ENCODE data around the gene PHF21B.
A peak's percentile ranks its signal among the peaks of the same experiment; 100 is the strongest.

PHF21B gene

DNA sequence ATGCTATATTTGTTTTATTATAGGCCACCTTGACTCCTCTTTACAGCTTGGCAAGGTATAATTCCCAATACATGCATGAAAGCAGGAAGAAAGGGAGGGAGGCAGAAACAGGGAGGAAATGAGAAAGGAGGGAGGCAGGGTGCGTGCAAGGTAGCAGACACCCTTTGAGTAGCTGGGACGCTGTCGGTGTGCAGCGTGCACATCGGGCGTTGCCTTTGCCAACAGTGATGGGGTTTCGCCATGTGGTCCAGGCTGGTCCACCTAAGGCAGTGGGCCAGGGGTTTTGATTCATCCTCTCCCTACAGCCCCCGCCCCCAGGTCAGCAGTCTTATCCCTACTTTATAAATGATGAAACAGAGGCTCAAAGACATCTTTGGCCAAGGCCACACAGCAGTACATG lies 25.0 kb upstream of the PHF21B start:
- no peaks in the 10 kb centered on the region for H3K36me3 ChIP-seq (replicated peaks)
- in situ Hi-C loops (cut with MboI; ENCODE audit: low sequenced_read_pairs): no loop called here
- H3K27me3 ChIP-seq (ENCODE audit: low read depth): peaks cover 12% of the 10 kb centered on the region

DNA sequence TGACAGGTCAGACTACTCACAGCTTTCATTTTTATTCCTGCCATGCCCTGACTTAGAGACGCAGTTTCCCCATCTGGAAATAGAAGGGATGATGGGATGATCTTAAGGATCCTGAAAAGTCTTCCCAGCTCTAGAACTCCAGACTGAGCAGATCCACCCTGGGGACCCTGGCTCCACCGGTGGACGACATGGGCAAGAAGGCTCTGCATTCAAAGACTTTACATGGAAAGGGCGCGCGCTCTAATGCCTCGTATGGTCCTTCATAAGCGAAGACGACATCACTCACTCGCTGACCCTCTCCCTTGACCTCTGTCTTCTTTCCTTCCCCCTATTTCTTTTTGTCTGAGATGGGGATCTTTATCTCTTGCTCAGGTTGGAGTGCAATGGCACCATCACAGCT lies 24.4 kb upstream of the PHF21B start:
- DNase-seq (ENCODE audit: low spot score in 2 of 2): no peak
- H3K27me3 ChIP-seq (ENCODE audit: low read depth): peaks cover 12% of the 10 kb centered on the region
- in situ Hi-C loops (cut with MboI; ENCODE audit: low sequenced_read_pairs): no loop called here

More for the DNA sequence above, 25.0 kb upstream of the PHF21B start:
- no peaks in the 10 kb centered on the region for H3K9me3 ChIP-seq
- no peaks in the 10 kb centered on the region for H3K4me1 ChIP-seq
- DNase-seq (ENCODE audit: low spot score in 2 of 2): no peak
- no peak overlapping the region for H3K4me3 ChIP-seq

DNA sequence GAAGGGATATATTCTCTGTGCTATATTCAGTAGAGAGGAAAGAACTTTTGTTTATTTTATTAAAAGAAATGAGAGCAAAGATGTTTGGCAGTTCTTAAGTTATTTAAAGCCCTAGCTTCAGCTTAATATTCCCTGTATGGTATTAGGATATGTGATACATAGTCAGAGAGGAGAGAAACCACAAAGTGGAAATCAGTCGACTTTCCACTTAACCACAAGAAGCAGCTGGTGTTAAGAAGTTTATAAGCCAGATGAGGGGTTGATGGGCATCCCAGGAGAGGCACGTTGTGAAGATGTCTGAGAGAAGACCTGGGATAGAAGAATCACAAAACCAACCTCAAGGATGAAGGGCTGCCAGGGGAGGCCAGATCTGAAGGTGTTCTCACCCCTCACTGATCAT lies 23.3 kb upstream of the PHF21B start:
- Histone ChIP-seq H3K4me3 (no peak overlapping the region), H3K9me3 (no peaks in the 10 kb centered on the region), H3K36me3 (replicated peaks) (no peaks in the 10 kb centered on the region), H3K27me3 (ENCODE audit: low read depth) (peaks cover 12% of the 10 kb centered on the region), H3K4me1 (no peaks in the 10 kb centered on the region)
- DNase-seq (ENCODE audit: low spot score in 2 of 2): no peak
- in situ Hi-C loops (cut with MboI; ENCODE audit: low sequenced_read_pairs): no loop called here

More for the DNA sequence above, 24.4 kb upstream of the PHF21B start:
- no peaks in the 10 kb centered on the region for H3K9me3 ChIP-seq
- no peak overlapping the region for H3K4me3 ChIP-seq
- H3K4me1 ChIP-seq: no peaks in the 10 kb centered on the region
- no peaks in the 10 kb centered on the region for H3K36me3 ChIP-seq (replicated peaks)

DNA sequence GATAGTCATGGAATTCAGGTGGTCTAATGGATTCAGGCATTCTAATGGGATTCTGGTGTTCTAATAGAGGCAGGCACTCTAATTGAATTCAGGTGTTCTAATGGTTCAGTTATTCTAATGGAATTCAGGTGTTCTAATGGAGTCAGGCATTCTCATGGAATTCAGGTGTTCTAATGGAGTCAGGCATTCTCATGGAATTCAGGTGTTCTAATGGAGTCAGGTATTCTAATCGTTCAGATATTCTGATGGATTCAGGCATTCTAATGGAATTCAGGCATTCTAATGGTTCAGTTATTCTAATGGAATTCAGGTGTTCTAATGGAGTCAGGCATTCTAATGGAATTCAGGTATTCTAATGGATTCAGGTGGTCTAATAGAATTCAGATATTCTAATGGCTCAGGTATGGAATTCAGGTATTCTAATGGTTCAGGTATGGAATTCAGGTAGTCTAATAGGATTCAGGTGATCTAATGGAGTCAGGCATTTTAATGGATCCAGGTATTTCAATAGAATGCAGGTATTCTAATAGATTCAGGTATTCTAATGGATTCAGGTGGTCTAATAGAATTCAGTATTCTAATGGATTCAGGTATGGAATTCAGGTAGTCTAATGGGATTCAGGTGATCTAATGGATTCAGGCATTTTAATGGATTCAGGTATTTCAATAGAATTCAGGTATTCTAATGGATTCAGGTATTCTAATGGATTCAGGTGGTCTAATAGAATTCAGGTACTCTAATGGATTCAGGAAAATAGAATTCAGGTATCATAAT lies 22.0 kb upstream of the PHF21B start:
- no peaks in the 10 kb centered on the region for H3K9me3 ChIP-seq
- DNase-seq (ENCODE audit: low spot score in 2 of 2): no peak
- no peaks in the 10 kb centered on the region for H3K36me3 ChIP-seq (replicated peaks)
- no peak overlapping the region for H3K4me3 ChIP-seq
- peaks cover 12% of the 10 kb centered on the region for H3K27me3 ChIP-seq (ENCODE audit: low read depth)
- in situ Hi-C loops (cut with MboI; ENCODE audit: low sequenced_read_pairs): no loop called here
- H3K4me1 ChIP-seq: no peaks in the 10 kb centered on the region

DNA sequence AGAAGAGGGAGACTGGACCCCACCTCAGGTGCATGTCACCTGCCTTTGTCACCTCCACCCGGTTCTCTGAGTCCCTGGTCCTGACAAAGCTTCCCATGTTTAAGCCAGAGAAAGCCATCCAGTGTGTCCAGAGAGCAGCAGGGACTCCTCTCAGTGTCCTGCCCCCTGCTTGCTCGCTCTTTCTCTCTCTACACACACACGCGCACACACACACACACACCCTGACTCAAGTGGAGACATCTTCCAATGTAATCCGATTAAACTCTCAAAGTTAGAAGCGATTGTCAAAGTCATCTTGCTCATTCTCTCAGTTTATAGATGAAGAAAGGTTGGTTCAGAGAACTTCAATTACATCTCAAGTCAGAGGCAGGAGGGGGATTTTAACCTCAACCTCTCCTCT lies 19.7 kb upstream of the PHF21B start:
- in situ Hi-C loops (cut with MboI; ENCODE audit: low sequenced_read_pairs): no loop called here
- DNase-seq (ENCODE audit: low spot score in 2 of 2): no peak
- peaks cover 12% of the 10 kb centered on the region for H3K27me3 ChIP-seq (ENCODE audit: low read depth)
- no peak overlapping the region for H3K4me3 ChIP-seq
- no peaks in the 10 kb centered on the region for H3K9me3 ChIP-seq
- H3K36me3 ChIP-seq (replicated peaks): no peaks in the 10 kb centered on the region
- no peaks in the 10 kb centered on the region for H3K4me1 ChIP-seq

DNA sequence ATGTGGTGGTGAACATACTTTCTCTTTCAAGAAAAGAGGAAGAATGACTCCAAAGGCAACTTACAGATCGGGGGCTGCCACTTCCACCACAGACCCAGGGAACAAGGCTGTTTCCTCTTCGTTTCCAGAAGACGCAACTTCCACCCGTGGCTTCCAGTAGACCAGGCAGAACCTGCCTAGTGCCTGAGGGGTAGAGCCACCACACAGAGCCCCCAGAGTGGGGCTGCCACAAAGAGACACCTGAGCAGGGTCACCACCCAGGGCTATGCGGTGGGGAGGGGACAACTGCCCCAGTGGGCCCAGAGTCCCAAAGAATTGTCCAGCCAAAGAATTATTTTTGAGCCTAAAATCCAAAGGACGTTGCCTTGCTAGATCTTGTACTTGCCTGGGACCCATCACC lies 16.7 kb upstream of the PHF21B start:
- DNase-seq (ENCODE audit: low spot score in 2 of 2): no peak
- Histone ChIP-seq H3K27me3 (ENCODE audit: low read depth) (no peaks in the 10 kb centered on the region; the same call in 1 of the 2 replicates), H3K4me3 (no peak overlapping the region), H3K36me3 (replicated peaks) (no peaks in the 10 kb centered on the region), H3K9me3 (no peaks in the 10 kb centered on the region), H3K4me1 (no peaks in the 10 kb centered on the region)
- in situ Hi-C loops (cut with MboI; ENCODE audit: low sequenced_read_pairs): no loop called here

DNA sequence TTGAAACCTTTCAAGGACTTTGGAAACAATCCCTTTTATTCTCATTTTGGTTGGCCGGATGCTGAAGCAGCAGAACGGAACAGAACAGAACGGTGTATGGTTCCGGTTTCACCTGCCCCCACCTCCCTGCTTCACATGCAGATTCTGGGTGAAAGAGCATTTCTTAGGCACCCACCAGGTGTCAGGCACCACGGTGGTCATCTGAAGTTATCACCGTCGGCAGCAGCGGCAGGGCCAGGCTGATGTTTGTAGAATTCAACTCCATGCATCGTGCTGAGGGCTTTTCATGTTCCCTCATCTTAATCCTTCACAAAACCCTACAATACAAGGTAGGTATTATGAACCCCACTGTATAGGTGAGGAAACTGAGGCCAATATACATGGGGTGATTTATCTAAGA lies 13.6 kb upstream of the PHF21B start:
- H3K27me3 ChIP-seq (ENCODE audit: low read depth): no peaks in the 10 kb centered on the region; the same call in 1 of the 2 replicates
- no peak overlapping the region for H3K4me3 ChIP-seq
- no peaks in the 10 kb centered on the region for H3K9me3 ChIP-seq
- in situ Hi-C loops (cut with MboI; ENCODE audit: low sequenced_read_pairs): no loop called here
- DNase-seq (ENCODE audit: low spot score in 2 of 2): no peak
- no peaks in the 10 kb centered on the region for H3K36me3 ChIP-seq (replicated peaks)
- H3K4me1 ChIP-seq: no peaks in the 10 kb centered on the region

DNA sequence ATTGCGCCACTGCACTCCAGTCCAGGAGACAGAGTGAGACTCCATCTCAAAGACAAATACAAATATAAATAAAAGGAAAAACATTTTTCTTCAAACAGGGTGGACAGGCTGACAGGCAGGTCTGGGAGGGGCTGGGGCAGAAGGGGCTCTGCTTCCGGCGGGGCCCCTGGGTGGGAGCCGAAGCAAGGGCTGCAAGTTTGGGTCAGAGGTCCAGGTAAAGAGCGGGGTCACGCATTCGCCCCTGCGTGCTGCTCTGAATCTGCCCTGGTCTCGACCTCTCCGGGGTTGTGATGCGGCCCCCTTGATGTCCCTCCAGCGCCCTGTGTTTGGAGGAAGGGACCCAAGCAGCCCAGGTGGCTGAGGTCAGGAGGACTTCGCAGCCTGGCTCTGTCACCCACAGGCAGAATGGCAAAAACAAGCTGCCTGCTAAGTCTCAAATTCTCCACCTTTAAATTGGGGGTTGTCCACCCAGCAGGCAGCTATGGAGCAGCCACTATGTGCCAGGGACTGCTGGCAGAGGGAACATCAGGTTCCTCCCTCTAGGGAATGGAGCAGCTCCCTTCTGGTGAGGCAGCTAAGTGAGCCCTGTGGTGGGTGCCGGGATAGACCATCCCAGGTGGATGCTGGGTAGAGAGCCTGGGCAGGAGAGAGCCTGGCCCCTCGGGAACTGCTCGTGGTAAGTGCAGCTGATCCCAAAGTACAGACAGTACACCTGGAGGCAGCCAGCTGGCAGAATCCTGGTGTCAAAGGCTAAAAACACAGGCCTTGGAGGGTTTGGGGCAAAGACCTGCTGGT lies 10.3 kb upstream of the PHF21B start:
- Histone ChIP-seq H3K27me3 (ENCODE audit: low read depth) (no peaks in the 10 kb centered on the region; the same call in 1 of the 2 replicates), H3K4me1 (no peaks in the 10 kb centered on the region), H3K36me3 (replicated peaks) (no peaks in the 10 kb centered on the region), H3K9me3 (no peaks in the 10 kb centered on the region), H3K4me3 (no peak overlapping the region)
- no peak for DNase-seq (ENCODE audit: low spot score in 2 of 2)
- in situ Hi-C loops (cut with MboI; ENCODE audit: low sequenced_read_pairs): no loop called here

DNA sequence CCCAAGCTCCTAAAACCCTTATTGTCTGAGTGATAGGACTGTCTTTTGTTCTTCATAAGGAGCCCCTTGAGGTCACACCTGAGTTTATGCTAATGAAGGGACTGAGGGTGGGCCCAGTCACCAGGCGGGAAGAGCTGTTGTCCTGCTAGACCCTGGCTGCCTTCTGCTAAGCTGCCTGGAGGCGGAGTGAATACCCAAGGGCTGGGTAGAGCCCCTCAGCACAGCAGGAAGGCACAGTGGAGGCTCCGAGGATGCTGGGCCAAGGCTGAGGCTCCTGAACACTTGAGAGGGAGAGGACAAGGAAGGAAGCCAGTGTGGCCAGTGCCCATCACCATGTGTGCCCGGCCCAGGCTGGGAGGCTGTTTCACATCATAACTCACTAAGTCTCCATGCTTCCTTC lies 4.8 kb upstream of the PHF21B start:
- H3K36me3 ChIP-seq (replicated peaks): no peaks in the 10 kb centered on the region
- H3K9me3 ChIP-seq: no peaks in the 10 kb centered on the region
- H3K4me1 ChIP-seq: peaks cover 3% of the 10 kb centered on the region; the same call in 1 of the 2 replicates
- H3K27me3 ChIP-seq (ENCODE audit: low read depth): no peaks in the 10 kb centered on the region
- no peak for DNase-seq (ENCODE audit: low spot score in 2 of 2)
- H3K4me3 ChIP-seq: no peak overlapping the region
- in situ Hi-C loops (cut with MboI; ENCODE audit: low sequenced_read_pairs): no loop called here

DNA sequence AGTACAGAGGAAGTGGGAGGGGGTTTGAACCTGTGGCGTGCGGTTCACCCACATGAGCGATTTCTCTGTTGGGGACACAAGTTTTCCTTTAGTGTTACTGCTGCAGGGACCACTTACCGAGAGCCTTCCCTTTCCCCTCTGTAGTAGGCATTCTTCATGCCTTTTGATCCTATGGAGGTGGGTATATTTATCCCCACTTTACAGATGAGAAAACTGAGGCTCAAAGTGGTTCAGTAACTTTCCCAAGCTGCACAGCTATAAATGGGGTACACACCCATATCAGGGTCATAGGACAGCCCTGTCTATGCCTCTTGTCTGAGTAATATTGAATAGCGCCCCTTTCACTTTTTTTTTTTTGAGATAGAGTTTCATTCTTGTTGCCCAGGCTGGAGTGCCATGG lies 3.3 kb upstream of the PHF21B start:
- DNase-seq (ENCODE audit: low spot score in 2 of 2): no peak
- Histone ChIP-seq H3K36me3 (replicated peaks) (no peaks in the 10 kb centered on the region), H3K4me1 (peaks cover 3% of the 10 kb centered on the region; the same call in 1 of the 2 replicates), H3K4me3 (no peak overlapping the region), H3K9me3 (no peaks in the 10 kb centered on the region), H3K27me3 (ENCODE audit: low read depth) (no peaks in the 10 kb centered on the region)
- in situ Hi-C loops (cut with MboI; ENCODE audit: low sequenced_read_pairs): no loop called here

DNA sequence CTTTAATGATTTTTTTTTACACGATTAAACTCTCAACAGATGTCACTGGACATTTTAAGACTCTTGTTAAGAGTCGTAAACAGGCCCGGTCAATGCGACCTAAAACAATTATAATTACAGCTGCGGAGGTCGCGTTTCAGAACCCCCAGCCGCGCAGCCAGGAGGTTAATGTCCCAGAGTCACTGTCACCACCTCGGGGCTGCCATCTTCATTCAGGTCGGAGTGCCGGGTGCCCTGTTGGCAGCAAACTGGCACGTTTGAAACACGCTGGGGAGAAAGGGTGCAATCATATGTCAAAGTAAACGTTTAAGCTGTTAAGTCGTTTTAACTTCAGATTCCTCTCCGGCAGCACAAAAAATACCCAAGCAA lies 711 bp upstream of the PHF21B start:
- no peaks in the 10 kb centered on the region for H3K36me3 ChIP-seq (replicated peaks)
- H3K9me3 ChIP-seq: no peaks in the 10 kb centered on the region
- DNase-seq (ENCODE audit: low spot score in 2 of 2): peak in 1 of 2 experiments; percentile 23
- H3K4me3 ChIP-seq: peak overlapping the region; percentile 72
- H3K27me3 ChIP-seq (ENCODE audit: low read depth): no peaks in the 10 kb centered on the region
- peaks cover 3% of the 10 kb centered on the region; the same call in 1 of the 2 replicates for H3K4me1 ChIP-seq
- in situ Hi-C loops (cut with MboI; ENCODE audit: low sequenced_read_pairs): no loop called here

DNA sequence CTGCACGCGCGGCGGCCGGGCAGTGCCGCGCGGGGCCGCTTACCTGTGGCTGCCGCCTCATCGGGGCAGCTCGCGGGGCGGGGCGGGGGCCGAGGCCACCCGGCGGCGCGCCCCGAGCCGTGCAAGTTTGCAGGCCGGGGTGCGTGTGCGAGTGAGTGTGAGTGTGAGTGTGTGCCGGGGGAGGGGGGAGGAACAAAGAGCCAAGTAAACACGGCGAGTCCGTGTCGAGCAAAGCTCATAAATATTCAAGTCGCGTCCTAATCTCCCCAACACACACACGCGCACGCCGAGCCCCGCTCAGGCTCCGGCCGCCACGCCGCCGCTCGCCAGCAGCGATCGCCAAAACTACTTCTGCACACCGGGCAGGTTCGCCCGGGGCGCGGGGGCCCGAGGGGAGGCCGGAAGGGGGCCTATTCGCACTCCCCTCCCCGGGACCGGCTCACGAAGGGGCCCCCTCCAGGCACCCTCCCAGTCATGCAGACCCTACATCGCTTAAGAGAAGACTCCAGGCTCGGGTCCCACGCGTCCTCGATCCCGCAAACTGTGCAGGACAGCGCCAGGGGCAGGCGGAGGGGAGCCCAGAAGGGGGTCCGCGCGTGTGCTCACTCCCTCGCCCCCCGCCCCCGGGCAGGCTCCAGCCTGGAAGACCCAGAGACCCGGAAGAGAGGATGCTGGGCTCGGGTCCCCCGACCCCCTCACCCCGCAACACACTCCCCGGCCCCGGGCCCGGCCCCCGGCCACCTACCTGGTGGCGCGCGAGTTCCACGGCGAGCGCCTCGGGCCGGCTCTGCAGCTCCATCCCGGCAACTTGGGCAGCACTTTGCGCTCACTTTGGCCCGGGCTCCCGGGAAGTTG lies 827 bp downstream of the PHF21B start:
- H3K4me3 ChIP-seq: peak overlapping the region; percentile 72
- in situ Hi-C loops (cut with MboI; ENCODE audit: low sequenced_read_pairs): no loop called here
- peaks cover 7% of the 10 kb centered on the region; the same call in 1 of the 2 replicates for H3K36me3 ChIP-seq (replicated peaks)
- peak; percentile 5 to 56 for DNase-seq (ENCODE audit: low spot score in 2 of 2)
- peaks cover 3% of the 10 kb centered on the region; the same call in 1 of the 2 replicates for H3K4me1 ChIP-seq
- H3K27me3 ChIP-seq (ENCODE audit: low read depth): no peaks in the 10 kb centered on the region
- no peaks in the 10 kb centered on the region for H3K9me3 ChIP-seq

DNA sequence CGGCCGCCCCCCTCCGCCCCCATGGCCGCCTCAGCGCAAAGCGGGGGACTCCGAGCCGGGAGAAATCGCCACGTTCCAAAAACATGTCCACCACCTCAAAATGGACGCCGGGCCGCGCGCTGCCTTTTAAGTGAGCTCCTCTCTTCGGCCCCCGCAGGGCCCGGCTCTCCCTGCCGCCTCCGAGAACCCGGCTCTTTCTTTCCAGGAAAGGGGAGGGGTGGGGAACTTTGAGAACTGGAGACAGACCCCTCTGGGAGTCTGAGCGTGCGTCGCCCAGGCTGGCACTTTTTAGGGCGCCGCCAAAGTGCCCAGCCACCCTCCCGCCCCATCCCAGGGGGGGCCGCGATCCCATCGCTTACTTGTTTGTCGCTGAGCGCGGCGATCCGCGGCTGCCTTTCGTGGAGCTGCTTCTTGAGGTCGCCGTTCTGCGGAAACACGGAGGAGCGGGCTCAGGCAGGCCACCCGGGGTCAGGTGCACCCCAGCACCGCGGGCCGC lies 1.6 kb downstream of the PHF21B start:
- H3K36me3 ChIP-seq (replicated peaks): peaks cover 7% of the 10 kb centered on the region; the same call in 1 of the 2 replicates
- H3K27me3 ChIP-seq (ENCODE audit: low read depth): no peaks in the 10 kb centered on the region
- H3K9me3 ChIP-seq: no peaks in the 10 kb centered on the region
- DNase-seq (ENCODE audit: low spot score in 2 of 2): peak; percentile 19 to 68
- in situ Hi-C loops (cut with MboI; ENCODE audit: low sequenced_read_pairs): no loop called here
- H3K4me1 ChIP-seq: peaks cover 3% of the 10 kb centered on the region; the same call in 1 of the 2 replicates
- H3K4me3 ChIP-seq: peak overlapping the region; percentile 72
